ENCODE measurements around the gene PERM1. TPM values are rescaled to one million over a fixed set of nuclear protein-coding genes. Genes with fewer than 3 reads are reported as not detected.

The PERM1 gene
- total and polyA plus RNA-seq, 2 of the 13 experiments (the other 11 are each of a cell fraction or from before 2014, with no cell fraction given), result 0.04 to 0.29 TPM

DNA sequence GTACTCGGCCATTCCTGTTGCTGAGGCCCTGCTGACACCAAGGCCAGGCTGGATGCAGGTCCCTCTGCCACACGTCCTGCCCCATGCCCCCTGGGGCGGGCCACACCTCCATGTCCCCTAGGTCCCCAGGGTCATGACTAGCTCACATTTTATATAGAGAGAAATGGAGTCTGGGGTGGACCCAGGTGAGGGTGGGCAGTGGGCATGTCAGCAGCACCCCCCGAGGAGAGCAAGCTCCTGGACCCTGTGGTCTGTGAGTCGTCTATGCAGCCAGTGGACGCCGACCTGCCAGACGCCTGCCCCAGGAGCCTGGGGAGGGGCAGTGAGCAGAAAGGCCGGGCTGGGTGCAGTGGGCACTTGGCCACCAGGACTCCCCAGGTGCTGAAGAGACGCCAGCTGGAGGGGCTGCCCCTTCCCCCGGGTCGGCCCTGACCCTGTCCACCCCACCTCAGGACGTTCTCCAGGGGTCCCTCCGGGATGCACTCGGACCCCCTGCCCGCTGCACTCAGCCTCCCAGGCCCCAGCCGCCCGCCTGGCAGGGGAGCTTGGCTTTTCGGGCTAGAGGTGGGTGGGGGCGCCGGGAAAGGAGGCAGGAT is 42.3 kb downstream of the PERM1 start (continued):
- TF ChIP-seq ZNF687 (CRISPR knock-in tag; IDR thresholded peaks at IDR 0.05) (0 out of 2 replicates have a peak, but pooled peaks have one; percentile 4), KLF9 (CRISPR knock-in tag; IDR thresholded peaks at IDR 0.05; ENCODE audit: low read depth) (no peak)

GRCh38 chr1:938711-939489 is 43.0 kb downstream of the PERM1 start:
- Histone ChIP-seq H3K27me3 (ENCODE audit: control insufficient read depth in 1 of 2, insufficient read depth in 2 of 2, low read length in 2 of 2) (peaks cover 26 to 60% of the 10 kb centered on the region in 2 experiments), H3K27ac (ENCODE audit: extremely low read length, insufficient read depth, low read length) (no peak overlapping the region), H2AFZ (ENCODE audit: low read length) (no peak overlapping the region), H3K9ac (ENCODE audit: insufficient read depth, low read depth, low read length) (no peak overlapping the region), H3K4me1 (ENCODE audit: insufficient read depth, low read length) (peaks cover 32% of the 10 kb centered on the region), H3K9me3 (ENCODE audit: low read length) (no peaks in the 10 kb centered on the region), H3K4me2 (ENCODE audit: low read depth, low read length) (peak overlapping the region; percentile 72), H4K20me1 (ENCODE audit: insufficient read depth, low read length) (no peaks in the 10 kb centered on the region), H3K4me3 (replicated peaks in 1 of 3; ENCODE audit: insufficient read depth in 1 of 3, low read depth in 2 of 3, low read length in 3 of 3) (peak overlapping the region in 1 of 3 experiments; percentile 65; a peak in 1 of 6 replicates), H3K79me2 (ENCODE audit: insufficient read depth, low read length) (no peaks in the 10 kb centered on the region), H3K36me3 (replicated peaks in 1 of 2; ENCODE audit: control insufficient read depth in 1 of 2, insufficient read depth in 2 of 2, low read length in 2 of 2) (no peaks in the 10 kb centered on the region)
- intact Hi-C loops (cut with micrococcal nuclease; ENCODE audit: unreplicated experiment), result loop anchor here (2.0 kb wide), 1 partner anchor 34 kb away; no protein-coding TSS in a partner anchor
- in situ Hi-C loops (cut with HindIII; ENCODE audit: extremely low pct_ligation_motif_present, low pct_unique_long_range_greater_than_20kb), result no loop called here
- no CpG with 5 or more reads among the region's 30 CpGs for WGBS (ENCODE audit: low lambda C conversion rate)
- ATAC-seq, result peak; percentile 46
- no peak for DNase-seq (ENCODE audit: low spot score)
- BruUV-seq (replicated peaks), result no TSS peak
- ChIA-PET CTCF (ENCODE audit: low intra/inter-chr PET ratio, low total read pairs) (interaction anchor here (0.9 to 1.3 kb wide), 5 partner anchors 15 to 69 kb away, joined by 3 to 6 read pairs (median 3); no protein-coding TSS in a partner anchor), POLR2A (interaction anchor here (1.2 to 3.1 kb wide), 3 partner anchors 20 to 34 kb away, joined by 3 to 10 read pairs (median 4); partner anchors contain the start of gene NOC2L)
- no peak for FAIRE-seq
- TF ChIP-seq FUBP1 (CRISPR knock-in tag; IDR thresholded peaks at IDR 0.05; ENCODE audit: borderline replicate concordance) (no peak), KAT2B (IDR thresholded peaks at IDR 0.05; ENCODE audit: borderline replicate concordance, low read depth, low read length) (no peak), ZNF672 (CRISPR knock-in tag; IDR thresholded peaks at IDR 0.05) (no peak), ZNF563 (CRISPR knock-in tag; IDR thresholded peaks at IDR 0.05) (no peak), ZNF614 (CRISPR knock-in tag; IDR thresholded peaks at IDR 0.05; ENCODE audit: borderline replicate concordance) (no peak), HOXA3 (CRISPR knock-in tag; IDR thresholded peaks at IDR 0.05) (no peak), ZNF678 (CRISPR knock-in tag; IDR thresholded peaks at IDR 0.05) (no peak), ZNF329 (CRISPR knock-in tag; IDR thresholded peaks at IDR 0.05; ENCODE audit: low read depth) (no peak), ZNF337 (CRISPR knock-in tag; IDR thresholded peaks at IDR 0.05; ENCODE audit: borderline replicate concordance, low read depth) (no peak), FOXK2 (IDR thresholded peaks at IDR 0.05) (no peak), ZNF30 (CRISPR knock-in tag; IDR thresholded peaks at IDR 0.05) (0 out of 2 replicates have a peak, but pooled peaks have one; percentile 31), HDAC1 (CRISPR knock-in tag; IDR thresholded peaks at IDR 0.05) (no peak), U2AF1 (optimal IDR thresholded peaks at IDR 0.05; ENCODE audit: low read depth, low read length) (no peak), CREM (IDR thresholded peaks at IDR 0.05) (no peak), CREM (CRISPR knock-in tag; IDR thresholded peaks at IDR 0.05) (no peak)
